ENCODE data around the gene PCLO. TPM values are rescaled to one million over a fixed set of nuclear protein-coding genes. Genes with fewer than 3 reads are reported as not detected.

Gene PCLO
- total RNA-seq, 1 experiment from 2014 or later: 3.1 TPM

DNA sequence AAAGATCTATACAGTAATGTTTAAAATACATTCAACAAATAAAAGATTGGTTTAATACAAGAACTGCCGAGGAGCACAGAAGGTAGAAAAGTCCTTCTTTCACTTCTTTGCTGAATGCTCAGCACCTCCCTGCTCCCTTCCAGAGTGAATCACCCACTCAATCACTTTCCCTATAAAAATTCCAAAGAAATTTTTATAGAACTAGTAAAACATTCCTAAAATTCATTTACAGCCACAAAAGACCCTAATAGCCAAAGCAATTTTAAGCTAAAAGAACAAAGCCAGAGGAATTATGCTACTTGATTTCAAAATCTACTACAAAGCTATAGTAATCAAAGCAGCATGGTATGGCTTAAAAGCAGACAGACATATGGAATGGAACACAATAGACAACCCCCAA lies 320.9 kb downstream of the PCLO start:
- no peak for DNase-seq
- TF ChIP-seq, protein P1, sequence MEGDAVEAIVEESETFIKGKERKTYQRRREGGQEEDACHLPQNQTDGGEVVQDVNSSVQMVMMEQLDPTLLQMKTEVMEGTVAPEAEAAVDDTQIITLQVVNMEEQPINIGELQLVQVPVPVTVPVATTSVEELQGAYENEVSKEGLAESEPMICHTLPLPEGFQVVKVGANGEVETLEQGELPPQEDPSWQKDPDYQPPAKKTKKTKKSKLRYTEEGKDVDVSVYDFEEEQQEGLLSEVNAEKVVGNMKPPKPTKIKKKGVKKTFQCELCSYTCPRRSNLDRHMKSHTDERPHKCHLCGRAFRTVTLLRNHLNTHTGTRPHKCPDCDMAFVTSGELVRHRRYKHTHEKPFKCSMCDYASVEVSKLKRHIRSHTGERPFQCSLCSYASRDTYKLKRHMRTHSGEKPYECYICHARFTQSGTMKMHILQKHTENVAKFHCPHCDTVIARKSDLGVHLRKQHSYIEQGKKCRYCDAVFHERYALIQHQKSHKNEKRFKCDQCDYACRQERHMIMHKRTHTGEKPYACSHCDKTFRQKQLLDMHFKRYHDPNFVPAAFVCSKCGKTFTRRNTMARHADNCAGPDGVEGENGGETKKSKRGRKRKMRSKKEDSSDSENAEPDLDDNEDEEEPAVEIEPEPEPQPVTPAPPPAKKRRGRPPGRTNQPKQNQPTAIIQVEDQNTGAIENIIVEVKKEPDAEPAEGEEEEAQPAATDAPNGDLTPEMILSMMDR (conservative IDR thresholded peaks at IDR 0.05): no peak
- no peak overlapping the region for H3K4me3 Mint-ChIP-seq

More for the DNA sequence above, 320.9 kb downstream of the PCLO start:
- Mint-ChIP-seq H3K27me3 (ENCODE audit: low read depth) (no peaks in the 10 kb centered on the region), H3K4me1 (peaks cover 22 to 23% of the 10 kb centered on the region in 2 experiments), H3K36me3 (ENCODE audit: insufficient read depth in 1 of 3, low read depth in 3 of 3) (peaks cover 0 to 9% (median 3%) of the 10 kb centered on the region in 3 experiments; a peak in 4 of 7 replicates), H3K27ac (no peak overlapping the region), H3K9me3 (peaks cover 2 to 3% of the 10 kb centered on the region in 2 experiments; a peak in 2 of 5 replicates)
- H3K79me2 ChIP-seq (ENCODE audit: insufficient read depth, low read length): no peaks in the 10 kb centered on the region
- no peak overlapping the region for H3K4ac ChIP-seq (ENCODE audit: low read depth, low read length)
- H3T11ph ChIP-seq (ENCODE audit: low read length): no peak overlapping the region
- H2BK15ac ChIP-seq (ENCODE audit: low read depth, low read length): no peak overlapping the region
- no peak overlapping the region for H4K8ac ChIP-seq (replicated peaks; ENCODE audit: insufficient read length, low read depth, low read length)
- H3K79me1 ChIP-seq (ENCODE audit: insufficient read depth, low read depth, low read length, poor library complexity, severe bottlenecking): no peaks in the 10 kb centered on the region
- H3K9ac ChIP-seq (ENCODE audit: extremely low read depth, insufficient read length, low read length): no peak overlapping the region
- H4K5ac ChIP-seq (ENCODE audit: insufficient read length, low read depth, low read length): no peak overlapping the region
- no peak overlapping the region for H2BK5ac ChIP-seq (ENCODE audit: insufficient read length, low read length)
- no peak overlapping the region for H4K91ac ChIP-seq (ENCODE audit: insufficient read length, low read depth, low read length)
- H3K9me3 ChIP-seq (ENCODE audit: control insufficient read depth, low read depth, low read length): no peaks in the 10 kb centered on the region
- H3K14ac ChIP-seq (ENCODE audit: insufficient read depth, low read length): no peak overlapping the region
- no peak overlapping the region for H2AFZ ChIP-seq (ENCODE audit: low read length)
- H4K20me1 ChIP-seq (ENCODE audit: control insufficient read depth, insufficient read depth, insufficient read length): no peaks in the 10 kb centered on the region
- H3K23ac ChIP-seq (ENCODE audit: insufficient read length, low read depth, low read length): no peak overlapping the region
- H2BK20ac ChIP-seq (ENCODE audit: low read depth, low read length, poor library complexity, severe bottlenecking): no peak overlapping the region
- H3K4me1 ChIP-seq (ENCODE audit: insufficient read depth, low read length): no peaks in the 10 kb centered on the region
- no peak overlapping the region for H2AK5ac ChIP-seq (ENCODE audit: insufficient read length, low read length)
- H3K18ac ChIP-seq (ENCODE audit: insufficient read length, low read depth, low read length): no peak overlapping the region
- WGBS (ENCODE audit: extremely low coverage, insufficient read length, low lambda C conversion rate): no CpG with 5 or more reads among the region's 1 CpG
- H3K56ac ChIP-seq (ENCODE audit: insufficient read length, low read depth, low read length): no peak overlapping the region
- H2BK120ac ChIP-seq (ENCODE audit: low read depth, low read length, poor library complexity, severe bottlenecking): no peak overlapping the region
- no peak overlapping the region for H3K27ac ChIP-seq (ENCODE audit: insufficient read length, low read depth, low read length)
- no peak overlapping the region for H3K4me2 ChIP-seq (ENCODE audit: insufficient read depth, insufficient read length, low read length)
- H3K27me3 ChIP-seq (ENCODE audit: insufficient read depth, low read length): no peaks in the 10 kb centered on the region
- H3K23me2 ChIP-seq (ENCODE audit: insufficient read length, low read depth, low read length, poor library complexity, severe bottlenecking): no peaks in the 10 kb centered on the region
- no peak overlapping the region for H2BK12ac ChIP-seq (ENCODE audit: insufficient read length, low read depth, low read length)
